ENCODE results near the gene MLF2. TPM values are rescaled to one million over a fixed set of nuclear protein-coding genes. Genes with fewer than 3 reads are reported as not detected.

The MLF2 gene, protein sequence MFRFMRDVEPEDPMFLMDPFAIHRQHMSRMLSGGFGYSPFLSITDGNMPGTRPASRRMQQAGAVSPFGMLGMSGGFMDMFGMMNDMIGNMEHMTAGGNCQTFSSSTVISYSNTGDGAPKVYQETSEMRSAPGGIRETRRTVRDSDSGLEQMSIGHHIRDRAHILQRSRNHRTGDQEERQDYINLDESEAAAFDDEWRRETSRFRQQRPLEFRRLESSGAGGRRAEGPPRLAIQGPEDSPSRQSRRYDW
- 246 to 305 TPM (median 296 TPM) in 5 replicates for total RNA-seq (2022; extraction: Qiagen RNA extraction)

DNA sequence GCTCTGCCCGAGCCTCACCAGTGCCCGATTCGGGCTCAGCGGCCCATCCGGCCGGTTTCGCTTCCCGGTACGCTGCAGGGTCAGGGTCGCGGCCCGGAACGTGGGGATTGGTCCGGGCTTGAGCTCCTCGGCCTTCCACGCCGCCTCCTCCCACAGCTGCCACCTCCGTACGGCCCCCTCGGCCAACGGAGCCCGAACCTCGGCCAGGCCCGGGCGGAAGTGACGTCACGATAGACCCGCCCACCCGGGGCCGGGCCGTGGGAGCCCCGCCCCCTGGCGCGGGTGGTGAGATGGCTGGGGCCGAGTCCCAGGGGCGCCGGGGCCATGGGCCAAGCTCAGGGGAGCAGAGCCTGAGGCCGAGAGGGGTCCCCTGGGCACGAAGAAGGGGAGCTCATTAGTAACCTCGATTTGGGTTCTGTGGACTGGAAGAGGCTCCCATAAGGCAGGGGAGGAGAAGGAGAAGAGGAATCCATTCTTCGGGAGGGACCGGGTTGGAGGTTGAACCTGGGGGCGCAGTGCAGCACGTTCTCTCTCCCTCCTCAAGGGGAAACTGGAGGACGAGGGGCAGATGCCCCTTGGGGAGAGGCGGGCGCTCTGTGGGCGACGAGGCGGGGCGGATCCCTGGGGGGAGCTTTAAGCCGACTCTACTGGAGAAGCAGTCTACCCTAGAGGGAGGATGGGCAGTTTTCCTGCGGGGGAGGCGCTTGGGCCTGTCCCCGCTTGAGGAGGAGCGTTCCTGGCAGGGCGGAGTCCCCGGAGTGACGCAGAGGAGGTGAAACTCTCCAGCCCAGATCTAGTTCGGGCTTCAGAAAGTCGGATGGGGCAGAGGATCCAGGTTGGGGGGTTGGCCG lies at the start of gene MLF2:
Gene MLF2, minus strand, starts transcription at position 221 of the 851 bp plus-strand sequence. CDS start 807 bp downstream, outside the sequence.

DNA sequence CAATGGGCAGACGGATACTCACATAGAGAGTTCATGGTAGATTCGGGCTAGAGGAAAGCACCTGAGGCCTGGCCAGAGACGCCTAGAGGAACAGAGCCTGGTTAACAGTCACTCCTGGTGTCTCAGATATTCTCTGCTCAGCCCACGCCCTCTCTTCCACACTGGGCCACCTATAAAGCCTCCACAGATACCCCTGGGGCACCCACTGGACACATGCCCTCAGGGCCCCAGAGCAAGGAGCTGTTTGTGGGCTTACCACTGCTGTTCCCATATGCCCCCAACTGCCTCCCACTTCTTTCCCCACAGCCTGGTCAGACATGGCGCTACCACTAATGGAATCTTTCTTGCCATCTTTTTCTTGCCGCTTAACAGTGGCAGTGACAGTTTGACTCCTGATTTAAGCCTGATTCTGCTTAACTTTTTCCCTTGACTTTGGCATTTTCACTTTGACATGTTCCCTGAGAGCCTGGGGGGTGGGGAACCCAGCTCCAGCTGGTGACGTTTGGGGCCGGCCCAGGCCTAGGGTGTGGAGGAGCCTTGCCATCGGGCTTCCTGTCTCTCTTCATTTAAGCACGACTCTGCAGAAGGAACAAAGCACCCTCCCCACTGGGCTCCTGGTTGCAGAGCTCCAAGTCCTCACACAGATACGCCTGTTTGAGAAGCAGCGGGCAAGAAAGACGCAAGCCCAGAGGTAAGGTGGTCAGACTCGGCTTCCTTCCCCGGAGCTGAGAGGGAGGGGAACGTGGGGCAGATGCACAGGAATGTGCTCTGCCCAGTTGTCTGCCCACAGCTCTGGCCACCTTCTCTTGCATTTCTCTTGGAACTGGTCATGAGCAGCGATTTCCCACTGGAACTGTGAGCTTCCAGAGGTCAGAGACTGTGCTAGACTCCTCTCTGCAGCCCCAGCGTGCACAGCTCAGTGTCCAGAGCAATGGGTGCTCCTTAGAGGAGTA lies 36.3 kb upstream of the MLF2 start, which contains the start of gene CD4:
Gene CD4, plus strand, starts transcription at position 557 of the 953 bp plus-strand sequence. CDS start 10,611 bp downstream, outside the sequence.

DNA sequence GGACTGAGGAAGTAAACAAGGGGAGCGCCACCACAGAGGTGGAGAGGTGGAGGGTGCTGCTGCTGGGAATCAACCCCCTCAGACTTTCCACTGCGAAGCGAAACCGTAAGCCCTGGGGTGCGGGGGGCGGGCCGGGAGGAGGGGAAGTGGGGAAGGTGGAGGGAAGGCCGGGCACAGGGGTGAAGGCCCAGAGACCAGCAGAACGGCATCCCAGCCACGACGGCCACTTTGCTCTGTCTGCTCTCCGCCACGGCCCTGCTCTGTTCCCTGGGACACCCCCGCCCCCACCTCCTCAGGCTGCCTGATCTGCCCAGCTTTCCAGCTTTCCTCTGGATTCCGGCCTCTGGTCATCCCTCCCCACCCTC lies 19.4 kb upstream of the MLF2 start, which contains the start of gene LAG3:
Gene LAG3, plus strand, starts transcription at position 190 of the 365 bp plus-strand sequence. CDS start 333 bp downstream, outside the sequence.

DNA sequence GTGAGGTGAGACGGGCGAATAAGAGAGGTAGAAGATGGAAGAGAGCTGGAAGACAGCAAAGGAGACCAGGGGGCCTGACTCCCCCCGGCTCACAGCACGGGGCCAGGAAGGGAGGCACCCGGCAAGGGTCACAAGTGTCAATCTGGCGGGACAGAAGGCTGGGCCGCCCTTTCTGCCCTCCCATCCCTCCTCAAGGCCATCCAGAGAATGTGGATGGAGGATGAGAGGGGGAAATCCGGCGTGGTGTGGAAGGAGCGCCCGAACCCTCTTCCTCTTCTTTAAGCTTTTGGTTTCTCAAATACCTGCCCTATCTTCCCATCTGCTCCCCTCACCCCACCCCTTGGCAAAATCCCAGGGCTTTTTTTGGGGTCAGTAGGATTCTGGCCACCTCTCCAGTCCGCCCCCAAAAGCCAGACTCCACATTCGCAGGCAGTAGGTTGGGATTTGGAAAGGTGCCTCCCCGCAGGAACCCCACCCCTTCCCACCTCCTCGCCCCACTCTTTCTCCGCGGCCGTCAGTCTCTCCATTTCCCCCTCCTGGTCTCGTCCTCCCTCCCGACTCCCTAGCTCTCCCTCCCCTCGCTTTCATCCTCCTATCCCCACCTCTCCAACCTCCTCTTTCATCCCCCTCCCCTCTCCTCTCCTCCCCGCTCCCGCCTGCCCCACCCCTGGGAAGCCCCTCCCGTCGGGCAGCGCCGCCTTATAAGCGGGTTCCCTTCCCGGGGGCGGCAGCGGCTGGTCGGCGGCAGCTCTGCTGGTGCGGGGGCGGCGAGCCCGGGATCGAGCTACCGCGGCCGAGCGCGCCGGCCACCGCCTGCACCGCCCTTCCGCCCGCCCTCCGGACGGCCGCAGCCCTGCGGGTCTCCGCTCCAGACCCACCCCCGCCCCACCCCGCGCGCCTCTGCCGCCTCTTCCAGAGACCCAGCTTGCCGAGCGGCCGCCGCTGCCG lies 13.0 kb upstream of the MLF2 start, which contains the start of gene PTMS:
Gene PTMS, plus strand, starts transcription at position 730 of the 948 bp plus-strand sequence. CDS start 343 bp downstream, outside the sequence.

DNA sequence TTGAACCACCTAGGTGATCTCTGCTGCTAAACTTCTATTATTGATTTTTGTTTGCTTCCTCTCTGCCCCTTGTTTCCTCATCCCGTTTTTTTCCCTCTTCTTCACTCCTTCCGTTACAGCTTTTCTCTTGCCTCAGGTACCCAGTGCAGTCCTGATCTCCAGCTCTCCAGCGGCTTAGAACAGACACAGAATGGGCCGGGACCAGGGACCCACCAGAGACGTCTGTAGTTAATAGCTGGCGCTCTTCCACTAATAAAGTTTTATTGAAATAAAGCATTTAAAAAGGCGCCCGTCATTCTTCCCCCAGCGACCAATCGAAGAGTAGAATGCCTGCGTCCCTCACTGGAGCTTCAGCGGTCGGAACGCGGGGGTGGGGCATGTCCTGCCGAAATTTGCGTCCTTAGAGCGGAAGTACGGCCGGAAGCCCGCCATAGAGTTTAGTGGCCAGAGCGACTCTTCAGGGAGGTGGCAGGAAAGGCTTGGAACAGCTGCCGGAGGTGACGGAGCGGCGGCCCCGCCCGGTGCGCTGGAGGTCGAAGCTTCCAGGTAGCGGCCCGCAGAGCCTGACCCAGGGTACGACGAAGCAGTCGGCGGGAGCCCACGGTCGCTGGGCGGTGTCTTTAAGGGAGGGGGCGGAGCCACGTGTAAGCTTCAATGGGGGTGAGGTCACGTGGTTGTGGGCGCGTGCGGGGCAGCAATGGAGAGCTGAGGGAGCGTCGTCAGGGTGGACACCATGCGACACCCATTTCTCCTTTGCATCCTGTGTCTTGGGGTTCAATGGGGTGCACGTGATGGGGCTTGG lies 29.1 kb downstream of the MLF2 start, which contains the start of gene COPS7A:
Gene COPS7A, plus strand, starts transcription at position 440 of the 802 bp plus-strand sequence. CDS start 611 bp downstream, outside the sequence.

DNA sequence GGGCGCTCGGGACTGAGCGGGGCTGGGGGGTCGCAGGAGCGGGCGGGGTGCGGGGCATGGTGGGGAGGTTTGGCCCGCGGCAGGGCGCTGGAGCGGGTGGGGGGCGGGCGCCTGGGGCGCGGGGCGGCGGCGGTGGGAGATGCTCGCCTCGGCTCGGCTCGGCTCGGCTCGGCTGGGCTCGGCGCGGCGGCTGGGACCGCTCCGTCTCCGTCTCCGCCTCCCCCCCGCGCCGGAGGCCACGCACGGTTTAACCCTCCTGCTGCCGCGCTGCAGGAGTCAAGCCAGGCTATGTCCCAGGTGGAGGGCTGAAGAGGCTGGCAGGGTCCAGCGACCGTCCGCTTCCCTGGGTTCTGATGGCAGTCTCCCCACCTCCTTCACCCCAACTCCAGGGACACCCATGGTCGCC lies 52.3 kb downstream of the MLF2 start, which contains the start of gene PIANP:
Gene PIANP, minus strand, starts transcription at position 170 of the 406 bp plus-strand sequence. CDS start 2,754 bp downstream, outside the sequence.

Other genes starting within 250 kb of the MLF2 start
- gene GAPDH, start 218.6 kb downstream of the MLF2 start, total RNA-seq (2022; extraction: Qiagen RNA extraction): 6,926 to 9,040 TPM (median 8,633 TPM) in 5 replicates
- 1.6 to 2.5 TPM (median 1.8 TPM) in 5 replicates for gene IFFO1, start 197.1 kb downstream of the MLF2 start, total RNA-seq (2022; extraction: Qiagen RNA extraction)
- gene NOP2, start 184.8 kb downstream of the MLF2 start, total RNA-seq (2022; extraction: Qiagen RNA extraction): 91.1 to 115 TPM (median 97.7 TPM) in 5 replicates
- 55.8 to 82.9 TPM (median 60.2 TPM) in 5 replicates for gene CHD4, start 145.8 kb downstream of the MLF2 start, total RNA-seq (2022; extraction: Qiagen RNA extraction)
- gene LPAR5, start 117.2 kb downstream of the MLF2 start, total RNA-seq (2022; extraction: Qiagen RNA extraction): 0.58 to 1.0 TPM (median 0.70 TPM) in 5 replicates
- gene ACRBP, start 105.7 kb downstream of the MLF2 start, total RNA-seq (2022; extraction: Qiagen RNA extraction): 0.18 to 0.56 TPM (median 0.33 TPM) in 3 of 5 replicates, not detected in the others
- 11.5 to 19.9 TPM (median 14.3 TPM) in 5 replicates for gene ING4, start 90.0 kb downstream of the MLF2 start, total RNA-seq (2022; extraction: Qiagen RNA extraction)
- 53.8 to 60.6 TPM (median 58.4 TPM) in 5 replicates for gene ZNF384, start 63.8 kb downstream of the MLF2 start, total RNA-seq (2022; extraction: Qiagen RNA extraction)
- 0.76 to 1.1 TPM (median 0.84 TPM) in 5 replicates for gene PIANP, start 52.3 kb downstream of the MLF2 start, total RNA-seq (2022; extraction: Qiagen RNA extraction)
- gene COPS7A, start 29.1 kb downstream of the MLF2 start, total RNA-seq (2022; extraction: Qiagen RNA extraction): 48.4 to 56.5 TPM (median 55.4 TPM) in 5 replicates
- 588 to 898 TPM (median 880 TPM) in 5 replicates for gene PTMS, start 13.2 kb upstream of the MLF2 start, total RNA-seq (2022; extraction: Qiagen RNA extraction)
- gene LAG3, start 19.4 kb upstream of the MLF2 start, total RNA-seq (2022; extraction: Qiagen RNA extraction): 0.51 to 1.9 TPM (median 1.7 TPM) in 5 replicates
- not detected in 5 replicates for gene CD4, start 36.4 kb upstream of the MLF2 start, total RNA-seq (2022; extraction: Qiagen RNA extraction)
- gene GPR162, start 68.7 kb upstream of the MLF2 start, total RNA-seq (2022; extraction: Qiagen RNA extraction): 0.28 to 0.51 TPM (median 0.38 TPM) in 5 replicates
- gene P3H3, start 75.3 kb upstream of the MLF2 start, total RNA-seq (2022; extraction: Qiagen RNA extraction): 23.9 to 29.0 TPM (median 26.3 TPM) in 5 replicates
- 1.0 to 2.0 TPM (median 1.6 TPM) in 5 replicates for gene GNB3, start 87.8 kb upstream of the MLF2 start, total RNA-seq (2022; extraction: Qiagen RNA extraction)
- 73.1 to 82.3 TPM (median 77.5 TPM) in 5 replicates for gene CDCA3, start 98.1 kb upstream of the MLF2 start, total RNA-seq (2022; extraction: Qiagen RNA extraction)
- gene USP5, start 99.0 kb upstream of the MLF2 start, total RNA-seq (2022; extraction: Qiagen RNA extraction): 71.7 to 88.7 TPM (median 74.7 TPM) in 5 replicates
- gene TPI1, start 114.4 kb upstream of the MLF2 start, total RNA-seq (2022; extraction: Qiagen RNA extraction): 1,586 to 1,659 TPM (median 1,629 TPM) in 5 replicates
- gene SPSB2, start 120.2 kb upstream of the MLF2 start, total RNA-seq (2022; extraction: Qiagen RNA extraction): 27.8 to 35.3 TPM (median 31.2 TPM) in 5 replicates
- gene LRRC23, start 151.7 kb upstream of the MLF2 start, total RNA-seq (2022; extraction: Qiagen RNA extraction): 15.4 to 18.3 TPM (median 17.3 TPM) in 5 replicates
- gene ENO2, start 161.4 kb upstream of the MLF2 start, total RNA-seq (2022; extraction: Qiagen RNA extraction): 32.5 to 40.3 TPM (median 34.5 TPM) in 5 replicates
- 60.2 to 72.4 TPM (median 67.4 TPM) in 5 replicates for gene ATN1, start 174.8 kb upstream of the MLF2 start, total RNA-seq (2022; extraction: Qiagen RNA extraction)
- not detected in 5 replicates for gene RNU7-1, start 190.7 kb upstream of the MLF2 start, total RNA-seq (2022; extraction: Qiagen RNA extraction)
- 256 to 322 TPM (median 309 TPM) in 5 replicates for gene C12orf57, start 190.9 kb upstream of the MLF2 start, total RNA-seq (2022; extraction: Qiagen RNA extraction)
- 9.5 to 13.3 TPM (median 11.7 TPM) in 5 replicates for gene PTPN6, start 198.2 kb upstream of the MLF2 start, total RNA-seq (2022; extraction: Qiagen RNA extraction)
- 320 to 342 TPM (median 331 TPM) in 5 replicates for gene PHB2, start 217.5 kb upstream of the MLF2 start, total RNA-seq (2022; extraction: Qiagen RNA extraction)
- gene EMG1, start 217.8 kb upstream of the MLF2 start, total RNA-seq (2022; extraction: Qiagen RNA extraction): 60.1 to 66.2 TPM (median 62.6 TPM) in 5 replicates

Data from A549 treated with Hydrocortisone at 1 μM for 4 hours (cell line).